Astrocyte (in vitro differentiated cells and primary cell): ENCODE data around the gene NEIL1. TPM values are rescaled to one million over a fixed set of nuclear protein-coding genes. Genes with fewer than 3 reads are reported as not detected.

Source experiments
- DNase-seq: peaks from one replicate; pipeline ENCODE4 v3.0.0-alpha.2; 2010; ENCODE audit warnings: low read depth
- FAIRE-seq: peaks from 2 replicates; lab custom pipeline; 2011; peaks lifted over from hg19 to GRCh38; lab: Jason Lieb, UNC
- H2AFZ ChIP-seq: 2 replicates; pipeline ENCODE4 v1.6.0; 2012; ENCODE audit warnings: low read depth, low read length, inconsistent platforms
- H3K27ac ChIP-seq: 2 replicates; pipeline ENCODE4 v1.5.1; 2011; ENCODE audit warnings: low read depth, low read length, inconsistent platforms
- H3K27me3 ChIP-seq: 2 replicates; pipeline ENCODE4 v1.6.0; 2011; ENCODE audit warnings: low read length, inconsistent platforms; ENCODE audit not compliant: insufficient read depth
- H3K36me3 ChIP-seq: 2 replicates; pipeline ENCODE4 v1.5.1; 2011; ENCODE audit warnings: low read length, inconsistent platforms; ENCODE audit not compliant: insufficient read depth
- H3K4me1 ChIP-seq: 2 replicates; pipeline ENCODE4 v1.5.1; 2011; ENCODE audit warnings: low read length, inconsistent platforms; ENCODE audit not compliant: insufficient read depth
- H3K4me2 ChIP-seq: 2 replicates; pipeline ENCODE4 v1.6.0; 2012; ENCODE audit warnings: low read length, inconsistent platforms
- H3K4me3 ChIP-seq: 2 replicates; pipeline ENCODE4 v1.5.1; 2011; ENCODE audit warnings: low read depth, mild to moderate bottlenecking, low read length, inconsistent platforms; ENCODE audit not compliant: insufficient read depth
- H3K79me2 ChIP-seq: 2 replicates; pipeline ENCODE4 v1.6.0; 2012; ENCODE audit warnings: mild to moderate bottlenecking, low read length, inconsistent platforms; ENCODE audit not compliant: insufficient read depth
- H3K9ac ChIP-seq: 2 replicates; pipeline ENCODE4 v1.6.0; 2012; ENCODE audit warnings: mild to moderate bottlenecking, low read length, inconsistent platforms
- H3K9me3 ChIP-seq: 2 replicates; pipeline ENCODE4 v1.5.1; 2012; ENCODE audit warnings: low read depth, mild to moderate bottlenecking, low read length, inconsistent platforms; ENCODE audit not compliant: insufficient read depth
- H4K20me1 ChIP-seq: 2 replicates; pipeline ENCODE4 v1.6.0; 2012; ENCODE audit warnings: low read length, inconsistent platforms; ENCODE audit not compliant: insufficient read depth
- H3K27ac Mint-ChIP-seq: one replicate; pipeline ENCODE4 v1.8.0; 2021; ENCODE audit warnings: mild to moderate bottlenecking, mixed read lengths; ENCODE audit not compliant: unreplicated experiment
- H3K27me3 Mint-ChIP-seq: one replicate; pipeline ENCODE4 v1.8.0; 2021; ENCODE audit warnings: low read depth, mixed read lengths; ENCODE audit not compliant: unreplicated experiment
- H3K36me3 Mint-ChIP-seq: one replicate; pipeline ENCODE4 v1.8.0; 2021; ENCODE audit warnings: low read depth, mixed read lengths; ENCODE audit not compliant: unreplicated experiment
- H3K4me1 Mint-ChIP-seq: one replicate; pipeline ENCODE4 v1.8.0; 2021; ENCODE audit warnings: low read depth, mixed read lengths; ENCODE audit not compliant: unreplicated experiment
- H3K4me3 Mint-ChIP-seq: one replicate; pipeline ENCODE4 v1.8.0; 2021; ENCODE audit warnings: mild to moderate bottlenecking, moderate library complexity, mixed read lengths; ENCODE audit not compliant: unreplicated experiment
- H3K9me3 Mint-ChIP-seq: one replicate; pipeline ENCODE4 v1.8.0; 2021; ENCODE audit warnings: mild to moderate bottlenecking, mixed read lengths; ENCODE audit not compliant: unreplicated experiment
- EZH2 ChIP-seq: IDR thresholded peaks from 2 replicates; pipeline ENCODE4 v1.6.1; 2012; ENCODE audit warnings: mild to moderate bottlenecking, low read length, inconsistent platforms; ENCODE audit not compliant: insufficient read depth
- total RNA-seq: library from RNA; stranded (reverse); gene quantifications from 2 replicates; pipeline ENCODE4 v1.2.1, GENCODE V29; 2021
- TF ChIP-seq, protein P1 (sequence below): IDR thresholded peaks from 2 replicates; pipeline ENCODE4 v1.5.1; 2011; ENCODE audit warnings: low read depth, mild to moderate bottlenecking, inconsistent platforms, low read length, moderate library complexity; ENCODE audit not compliant: insufficient read depth

NEIL1 gene
- total RNA-seq, 1 donor from 2014 or later = 5.1 TPM

- Mint-ChIP-seq H3K36me3 (peaks cover 8% of the 10 kb centered on the region), H3K9me3 (no peaks in the 10 kb centered on the region), H3K4me3 (peak overlapping the region; percentile 84), H3K27me3 (no peaks in the 10 kb centered on the region), H3K27ac (no peak overlapping the region), H3K4me1 (no peaks in the 10 kb centered on the region)
- no peak overlapping the region for H3K27ac ChIP-seq
- no peaks in the 10 kb centered on the region for H3K79me2 ChIP-seq
- no peaks in the 10 kb centered on the region for H4K20me1 ChIP-seq
- H3K27me3 ChIP-seq = peaks cover 17% of the 10 kb centered on the region
- peak overlapping the region; percentile 65 for H3K4me3 ChIP-seq
- H3K4me1 ChIP-seq = peaks cover 19% of the 10 kb centered on the region
- peak overlapping the region; percentile 68 for H3K9ac ChIP-seq
- FAIRE-seq (no peak), DNase-seq (no peak)
- peak overlapping the region; percentile 65 for H2AFZ ChIP-seq
- H3K36me3 ChIP-seq = no peaks in the 10 kb centered on the region
- peaks cover 2% of the 10 kb centered on the region for H3K9me3 ChIP-seq
- peak overlapping the region; percentile 96 for H3K4me2 ChIP-seq
- peak; percentile 71 for TF ChIP-seq EZH2
- TF ChIP-seq, protein P1, sequence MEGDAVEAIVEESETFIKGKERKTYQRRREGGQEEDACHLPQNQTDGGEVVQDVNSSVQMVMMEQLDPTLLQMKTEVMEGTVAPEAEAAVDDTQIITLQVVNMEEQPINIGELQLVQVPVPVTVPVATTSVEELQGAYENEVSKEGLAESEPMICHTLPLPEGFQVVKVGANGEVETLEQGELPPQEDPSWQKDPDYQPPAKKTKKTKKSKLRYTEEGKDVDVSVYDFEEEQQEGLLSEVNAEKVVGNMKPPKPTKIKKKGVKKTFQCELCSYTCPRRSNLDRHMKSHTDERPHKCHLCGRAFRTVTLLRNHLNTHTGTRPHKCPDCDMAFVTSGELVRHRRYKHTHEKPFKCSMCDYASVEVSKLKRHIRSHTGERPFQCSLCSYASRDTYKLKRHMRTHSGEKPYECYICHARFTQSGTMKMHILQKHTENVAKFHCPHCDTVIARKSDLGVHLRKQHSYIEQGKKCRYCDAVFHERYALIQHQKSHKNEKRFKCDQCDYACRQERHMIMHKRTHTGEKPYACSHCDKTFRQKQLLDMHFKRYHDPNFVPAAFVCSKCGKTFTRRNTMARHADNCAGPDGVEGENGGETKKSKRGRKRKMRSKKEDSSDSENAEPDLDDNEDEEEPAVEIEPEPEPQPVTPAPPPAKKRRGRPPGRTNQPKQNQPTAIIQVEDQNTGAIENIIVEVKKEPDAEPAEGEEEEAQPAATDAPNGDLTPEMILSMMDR = no peak
Measured at GRCh38 chr15:75347222-75348033, 589 bp downstream of the NEIL1 start.

- FAIRE-seq = no peak
- Histone ChIP-seq H3K36me3 (no peaks in the 10 kb centered on the region), H3K79me2 (no peaks in the 10 kb centered on the region), H3K27me3 (peaks cover 17% of the 10 kb centered on the region), H4K20me1 (no peaks in the 10 kb centered on the region), H3K9ac (peak overlapping the region; percentile 68), H3K27ac (no peak overlapping the region), H3K4me1 (peaks cover 19% of the 10 kb centered on the region), H3K4me3 (peak overlapping the region; percentile 65), H3K9me3 (peaks cover 2% of the 10 kb centered on the region), H3K4me2 (peak overlapping the region; percentile 96), H2AFZ (peak overlapping the region; percentile 65)
- Mint-ChIP-seq H3K27me3 (no peaks in the 10 kb centered on the region), H3K4me1 (no peaks in the 10 kb centered on the region), H3K4me3 (peak overlapping the region; percentile 84), H3K27ac (no peak overlapping the region), H3K36me3 (peaks cover 8% of the 10 kb centered on the region), H3K9me3 (no peaks in the 10 kb centered on the region)
- no peak for DNase-seq
- TF ChIP-seq EZH2 = no peak
- TF ChIP-seq, protein P1 = no peak
Measured at GRCh38 chr15:75348034-75348561, 1.3 kb downstream of the NEIL1 start.
